ENCODE data around the gene MED14.

Gene MED14

DNA sequence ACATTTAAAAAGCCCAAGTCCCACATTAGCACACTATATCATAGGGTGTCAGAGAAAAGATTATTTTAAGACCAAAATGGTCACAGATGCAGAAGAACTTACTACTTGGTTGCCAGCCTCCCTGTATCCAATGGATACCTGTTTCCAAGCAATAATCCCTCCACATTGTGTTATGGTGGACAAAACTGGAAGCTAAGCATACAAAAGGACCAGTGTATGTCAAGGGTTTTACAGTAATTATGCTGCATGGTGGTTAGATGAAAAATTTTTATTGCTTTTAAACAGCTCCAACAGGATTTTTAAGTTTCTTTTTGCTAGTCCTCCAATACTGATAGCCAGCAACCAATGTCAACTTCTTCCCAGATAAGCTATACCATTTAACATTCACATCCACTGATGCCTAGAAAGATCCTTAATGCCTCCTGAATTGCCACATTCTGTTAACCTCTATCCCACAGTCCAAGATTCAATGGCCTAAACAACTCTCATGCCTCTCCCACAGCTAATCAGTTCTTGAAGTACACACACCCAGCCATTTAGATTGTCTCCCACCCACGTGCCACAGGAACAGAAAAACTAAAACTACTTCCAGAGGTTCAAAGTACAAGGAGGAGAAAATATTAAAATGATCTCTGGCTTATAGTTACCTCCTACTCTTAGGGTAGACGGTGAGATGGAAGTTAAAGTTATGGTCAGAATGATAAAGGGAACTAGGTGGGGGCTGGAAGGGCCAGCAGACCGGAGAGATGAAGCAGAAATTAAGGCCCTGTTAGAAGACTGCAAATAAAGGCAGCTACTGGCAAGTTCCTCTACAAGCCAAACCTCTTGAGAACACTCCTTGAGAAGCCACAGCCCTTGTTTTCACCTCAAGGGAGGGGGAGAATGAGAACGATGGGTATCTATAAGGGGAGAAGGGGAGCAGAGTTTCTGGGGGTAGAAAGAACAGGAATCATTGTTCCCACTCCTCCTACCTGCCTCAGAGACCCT lies 5.5 kb downstream of the MED14 start:
- no peak for DNase-seq

GRCh38 chrX:40727581-40728252 lies 7.6 kb downstream of the MED14 start:
- no peak for DNase-seq

DNA sequence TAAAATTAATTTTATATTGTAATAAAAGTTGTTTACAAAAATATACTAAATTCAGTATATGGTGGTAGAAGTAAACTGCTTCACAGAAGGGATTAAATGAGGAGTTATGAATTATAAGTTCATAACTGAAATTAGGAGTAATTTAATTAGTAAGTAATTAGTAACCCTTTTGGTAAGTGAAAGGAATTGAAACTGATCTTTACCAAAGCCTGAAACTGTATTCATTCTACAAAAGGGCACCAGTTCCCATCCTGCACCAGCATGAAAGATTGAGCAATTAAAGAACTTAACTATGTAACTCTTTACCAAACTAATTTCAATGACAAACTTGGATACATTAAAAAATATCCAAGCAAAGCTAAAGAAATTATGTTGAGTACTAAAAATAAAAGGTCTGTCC lies 8.2 kb downstream of the MED14 start:
- DNase-seq, result no peak

GRCh38 chrX:40722930-40723329 lies 12.4 kb downstream of the MED14 start:
- DNase-seq, result no peak

DNA sequence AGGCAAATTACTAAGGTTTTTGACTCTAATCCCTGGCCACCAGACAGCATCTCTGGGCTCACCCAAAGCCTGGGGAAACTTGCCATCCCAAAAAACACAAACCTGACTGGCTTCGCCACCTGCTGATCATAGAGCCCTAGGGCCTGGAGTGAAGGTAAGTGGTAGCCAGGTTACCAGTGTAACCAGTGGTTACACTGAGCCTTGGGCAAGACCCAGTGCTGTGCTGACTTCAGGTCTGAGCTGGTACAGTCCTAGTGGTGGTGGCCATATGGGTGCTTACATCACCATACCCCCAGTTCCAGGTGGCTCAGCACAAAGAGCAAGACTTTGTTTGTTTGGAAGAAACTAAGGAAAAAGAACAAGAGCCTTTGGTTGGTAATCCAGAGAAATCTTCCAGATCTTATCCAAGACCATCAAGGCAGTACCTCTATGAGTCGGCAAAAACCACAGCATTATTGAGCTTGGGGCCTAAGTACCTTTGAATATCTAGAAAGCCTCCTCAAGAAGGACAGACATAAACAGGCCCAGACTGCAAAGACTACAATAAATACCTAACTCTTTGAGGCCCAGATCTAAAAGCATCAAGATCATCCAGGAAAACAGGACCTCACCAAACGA lies 13.7 kb downstream of the MED14 start:
- DNase-seq, result no peak

GRCh38 chrX:40720792-40721191 lies 14.6 kb downstream of the MED14 start:
- no peak for DNase-seq

DNA sequence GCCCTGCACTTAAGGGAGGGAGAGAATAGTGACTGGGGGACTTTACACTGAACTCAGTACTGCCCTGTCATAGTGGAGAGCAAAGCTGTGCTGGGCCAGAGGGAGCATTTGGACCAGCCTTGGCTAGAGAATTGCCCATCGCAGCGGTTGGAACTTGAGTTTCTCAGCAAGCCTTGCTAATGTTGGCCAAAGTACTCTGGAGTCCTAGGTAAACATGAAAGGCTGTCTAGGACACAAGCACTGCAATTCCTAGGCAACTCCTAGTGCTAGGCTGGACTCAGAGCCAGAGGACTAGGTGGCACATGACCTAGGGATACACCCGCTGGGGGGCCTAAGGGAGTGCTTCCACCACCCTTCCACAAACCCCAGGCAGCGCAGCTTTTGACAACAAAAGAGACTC lies 15.0 kb downstream of the MED14 start:
- no peak for DNase-seq

DNA sequence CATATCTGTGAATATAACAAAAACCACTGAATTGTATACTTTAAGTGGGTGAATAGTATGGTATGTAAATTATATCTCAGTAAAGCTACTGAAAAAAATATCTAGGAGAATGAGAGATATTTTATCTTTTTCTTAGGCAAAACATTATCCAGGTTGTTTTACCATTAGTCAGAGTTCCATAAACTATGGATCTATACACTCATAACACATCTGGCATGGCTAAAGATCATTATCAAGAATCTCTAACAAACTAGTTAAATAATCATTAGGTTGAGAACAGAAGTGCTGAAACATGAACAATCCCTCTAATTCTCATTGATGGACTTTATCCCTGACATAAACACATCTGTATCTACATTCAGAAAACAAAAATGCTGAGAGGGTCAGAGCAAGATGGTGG lies 15.6 kb downstream of the MED14 start:
- no peak for DNase-seq

GRCh38 chrX:40719218-40719617 lies 16.1 kb downstream of the MED14 start:
- no peak for DNase-seq

DNA sequence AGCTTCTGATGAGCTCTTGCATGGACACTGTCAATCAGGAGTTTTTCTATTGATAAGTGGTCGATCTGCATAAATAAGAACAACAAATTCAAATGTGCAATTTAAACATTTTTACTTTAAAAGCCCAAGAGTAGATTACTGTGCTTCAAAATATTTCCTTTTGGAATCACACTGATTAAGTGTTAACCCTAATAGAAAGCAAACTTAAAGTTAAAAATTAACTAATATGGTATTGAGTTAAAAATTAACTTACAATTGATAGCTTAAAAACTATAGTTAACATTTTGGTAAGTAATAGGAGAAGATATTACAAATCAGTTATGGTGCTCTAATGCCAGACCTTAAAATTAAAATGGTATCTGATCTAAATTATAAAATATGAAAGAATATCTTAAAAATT lies 25.9 kb downstream of the MED14 start:
- DNase-seq, result no peak

- DNase-seq, result no peak
These were observed 29.6 kb downstream of the MED14 start for GRCh38 chrX:40705658-40706312.

- no peak for DNase-seq
These were observed 34.6 kb downstream of the MED14 start for GRCh38 chrX:40700640-40701342.

DNA sequence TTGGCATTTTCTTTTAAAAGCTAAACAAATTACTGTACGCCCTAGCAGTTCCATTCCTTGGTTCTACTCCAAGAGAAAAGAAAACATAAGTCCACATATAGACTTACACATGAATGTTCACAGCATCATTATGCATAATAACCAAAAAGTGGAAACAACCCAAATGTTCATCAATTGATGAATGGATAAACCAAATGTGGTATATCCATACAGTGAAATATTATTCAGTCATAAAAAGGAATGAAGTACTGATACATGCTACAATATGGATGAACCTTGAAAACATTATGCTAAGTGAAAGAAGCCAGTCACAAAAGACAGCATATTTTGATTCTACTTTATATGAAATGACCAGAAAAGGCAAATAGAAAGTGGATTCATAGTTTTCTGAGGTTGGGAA lies 36.5 kb downstream of the MED14 start:
- DNase-seq, result no peak

GRCh38 chrX:40694802-40695201 lies 40.5 kb downstream of the MED14 start:
- no peak for DNase-seq

- DNase-seq, result no peak
These were observed 46.4 kb downstream of the MED14 start for GRCh38 chrX:40688929-40689328.

GRCh38 chrX:40687169-40687568 lies 48.2 kb downstream of the MED14 start:
- DNase-seq, result no peak

- DNase-seq, result no peak
These were observed 49.9 kb downstream of the MED14 start for GRCh38 chrX:40685362-40685918.

GRCh38 chrX:40684092-40684491 lies 51.2 kb downstream of the MED14 start:
- DNase-seq, result no peak

- DNase-seq, result no peak
These were observed 52.1 kb downstream of the MED14 start for GRCh38 chrX:40683245-40683644.

DNA sequence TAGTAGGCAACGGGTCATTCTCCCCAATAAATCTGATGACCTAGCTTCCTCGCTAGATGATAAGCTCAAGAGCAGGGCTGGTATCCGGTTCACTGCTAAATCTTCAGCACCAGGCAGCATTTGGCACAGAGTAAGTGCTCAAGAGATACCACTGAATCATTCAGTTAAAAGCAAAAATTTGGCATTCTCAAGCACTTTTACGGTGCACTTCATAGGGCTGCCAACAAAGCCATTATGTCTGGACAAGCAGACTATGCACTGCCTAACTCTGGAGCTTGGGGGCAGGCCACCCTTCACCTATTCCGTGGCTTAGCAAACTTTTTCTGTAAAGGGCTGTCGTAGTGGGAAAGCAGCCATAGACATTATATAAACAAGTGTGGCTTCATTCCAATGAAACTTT lies 64.2 kb downstream of the MED14 start:
- no peak for DNase-seq

DNA sequence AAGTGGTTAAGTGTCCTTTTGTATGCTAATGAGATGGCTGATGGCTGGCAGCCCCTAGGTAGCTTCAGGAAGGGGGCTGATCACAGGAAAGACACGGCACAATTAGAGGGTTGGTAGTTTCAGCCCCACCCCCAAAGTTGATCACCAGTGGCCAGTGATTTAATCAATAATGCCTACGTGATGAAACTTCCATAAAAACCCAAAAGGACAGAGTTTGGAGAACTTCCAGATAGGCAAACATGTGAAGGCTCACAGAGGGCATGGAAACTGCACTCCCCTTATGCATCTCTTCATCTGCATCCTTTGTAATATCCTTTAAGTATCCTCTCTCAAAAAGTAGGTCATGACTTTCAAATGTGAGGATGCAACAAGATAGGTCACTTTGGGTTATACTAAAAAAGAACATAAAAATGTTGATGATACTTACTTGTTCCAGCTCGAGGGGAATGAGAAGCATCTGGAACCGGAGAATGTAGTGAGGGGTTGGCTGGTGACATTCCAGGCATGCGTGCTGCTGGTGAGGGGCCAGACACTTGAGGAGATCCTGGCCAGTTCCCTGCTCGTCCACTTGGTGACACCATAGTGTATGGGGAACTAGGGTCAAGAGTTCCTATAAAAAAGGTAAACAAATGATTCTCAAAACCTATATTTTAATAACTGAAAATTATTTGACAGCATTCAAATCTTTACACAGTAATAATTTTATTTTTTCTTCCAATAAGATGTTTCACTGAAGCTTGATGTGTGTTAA lies 71.3 kb downstream of the MED14 start:
- no peak for DNase-seq
